ENCODE results near the gene TMC2. TPM values are rescaled to one million over a fixed set of nuclear protein-coding genes. Genes with fewer than 3 reads are reported as not detected.
A peak's percentile ranks its signal among the peaks of the same experiment; 100 is the strongest.

TMC2 gene
- polyA plus RNA-seq, 3 donors: not detected

- H3K36me3 Mint-ChIP-seq: no peaks in the 10 kb centered on the region
- Histone ChIP-seq H3K9ac (ENCODE audit: insufficient read depth, low read length, poor library complexity, severe bottlenecking) (no peak overlapping the region), H2AFZ (ENCODE audit: insufficient read depth, low read depth, low read length, poor library complexity, severe bottlenecking) (no peak overlapping the region), H3K4me1 (ENCODE audit: control insufficient read depth in 1 of 2, insufficient read depth in 2 of 2, low read length in 2 of 2) (no peaks in the 10 kb centered on the region), H3K27ac (ENCODE audit: low read depth in 1 of 2, low read length in 2 of 2) (no peak overlapping the region), H4K20me1 (ENCODE audit: insufficient read depth, low read length) (no peaks in the 10 kb centered on the region), H3K4me2 (replicated peaks; ENCODE audit: extremely low read depth, low read length, poor library complexity, severe bottlenecking) (no peak overlapping the region), H3K79me2 (ENCODE audit: insufficient read depth, low read length) (no peaks in the 10 kb centered on the region), H3K9me3 (replicated peaks in 1 of 2; ENCODE audit: control insufficient read depth in 1 of 2, insufficient read depth in 1 of 2, low read length in 2 of 2) (no peaks in the 10 kb centered on the region), H3K4me3 (replicated peaks in 1 of 3; ENCODE audit: low read depth in 2 of 3, low read length in 3 of 3) (no peak overlapping the region), H3K36me3 (replicated peaks in 1 of 2; ENCODE audit: control insufficient read depth in 1 of 2, insufficient read depth in 2 of 2, low read length in 2 of 2) (no peaks in the 10 kb centered on the region), H3K27me3 (ENCODE audit: control insufficient read depth in 2 of 2, insufficient read depth in 2 of 2, low read length in 2 of 2) (no peaks in the 10 kb centered on the region)
- H3K27me3 Mint-ChIP-seq (ENCODE audit: low read depth in 3 of 3): peaks cover 8 to 32% (median 11%) of the 10 kb centered on the region in 3 donors
- no peak overlapping the region for H3K27ac Mint-ChIP-seq
- no peak overlapping the region for H3K4me3 Mint-ChIP-seq
- peaks cover 0 to 13% (median 2%) of the 10 kb centered on the region in 7 donors for H3K9me3 Mint-ChIP-seq
- H3K4me1 Mint-ChIP-seq: no peaks in the 10 kb centered on the region
- intact Hi-C loops (cut with micrococcal nuclease): no loop called here
- no peak for DNase-seq
- WGBS (ENCODE audit: insufficient coverage): 0% methylated on average over 1 of the region's 2 CpGs
- TF ChIP-seq, protein P1, sequence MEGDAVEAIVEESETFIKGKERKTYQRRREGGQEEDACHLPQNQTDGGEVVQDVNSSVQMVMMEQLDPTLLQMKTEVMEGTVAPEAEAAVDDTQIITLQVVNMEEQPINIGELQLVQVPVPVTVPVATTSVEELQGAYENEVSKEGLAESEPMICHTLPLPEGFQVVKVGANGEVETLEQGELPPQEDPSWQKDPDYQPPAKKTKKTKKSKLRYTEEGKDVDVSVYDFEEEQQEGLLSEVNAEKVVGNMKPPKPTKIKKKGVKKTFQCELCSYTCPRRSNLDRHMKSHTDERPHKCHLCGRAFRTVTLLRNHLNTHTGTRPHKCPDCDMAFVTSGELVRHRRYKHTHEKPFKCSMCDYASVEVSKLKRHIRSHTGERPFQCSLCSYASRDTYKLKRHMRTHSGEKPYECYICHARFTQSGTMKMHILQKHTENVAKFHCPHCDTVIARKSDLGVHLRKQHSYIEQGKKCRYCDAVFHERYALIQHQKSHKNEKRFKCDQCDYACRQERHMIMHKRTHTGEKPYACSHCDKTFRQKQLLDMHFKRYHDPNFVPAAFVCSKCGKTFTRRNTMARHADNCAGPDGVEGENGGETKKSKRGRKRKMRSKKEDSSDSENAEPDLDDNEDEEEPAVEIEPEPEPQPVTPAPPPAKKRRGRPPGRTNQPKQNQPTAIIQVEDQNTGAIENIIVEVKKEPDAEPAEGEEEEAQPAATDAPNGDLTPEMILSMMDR (IDR thresholded peaks at IDR 0.05): no peak
These were observed 83.0 kb downstream of the TMC2 start for GRCh38 chr20:2619337-2619736.

DNA sequence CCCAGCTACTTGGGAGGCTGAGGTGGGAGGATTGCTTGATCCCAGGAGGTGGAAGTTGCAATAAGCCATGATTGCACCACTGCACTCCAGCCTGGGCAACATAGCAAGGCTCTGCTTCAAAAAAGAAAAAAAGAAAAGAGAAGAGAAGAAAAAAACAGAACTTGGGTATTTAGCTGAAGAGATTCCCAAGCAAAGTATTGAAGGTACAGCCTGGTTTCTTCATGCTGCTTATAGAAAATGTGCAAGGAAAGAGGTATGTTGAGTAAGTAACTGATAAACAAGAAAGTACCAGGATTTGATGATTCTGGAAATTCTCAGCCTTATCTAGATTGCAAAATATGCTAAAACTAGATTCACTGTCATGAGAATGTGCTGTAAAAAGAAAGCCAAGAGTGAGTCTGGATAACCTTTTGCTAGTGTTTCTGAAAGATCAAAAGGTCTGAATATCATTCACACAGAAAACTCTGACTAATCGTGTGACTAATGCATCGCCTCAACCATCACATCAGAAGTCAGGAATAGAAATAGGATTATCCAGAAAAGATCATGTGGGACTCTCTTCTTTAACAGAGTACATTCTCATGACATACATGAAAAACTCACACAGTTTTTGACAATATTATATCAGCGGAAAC lies 83.7 kb downstream of the TMC2 start:
- Histone ChIP-seq H3K79me2 (ENCODE audit: insufficient read depth, low read length) (no peaks in the 10 kb centered on the region), H3K4me2 (replicated peaks; ENCODE audit: extremely low read depth, low read length, poor library complexity, severe bottlenecking) (no peak overlapping the region), H3K4me1 (ENCODE audit: control insufficient read depth in 1 of 2, insufficient read depth in 2 of 2, low read length in 2 of 2) (no peaks in the 10 kb centered on the region), H3K9ac (ENCODE audit: insufficient read depth, low read length, poor library complexity, severe bottlenecking) (no peak overlapping the region), H4K20me1 (ENCODE audit: insufficient read depth, low read length) (no peaks in the 10 kb centered on the region), H3K36me3 (replicated peaks in 1 of 2; ENCODE audit: control insufficient read depth in 1 of 2, insufficient read depth in 2 of 2, low read length in 2 of 2) (no peaks in the 10 kb centered on the region), H3K27me3 (ENCODE audit: control insufficient read depth in 2 of 2, insufficient read depth in 2 of 2, low read length in 2 of 2) (no peaks in the 10 kb centered on the region), H3K4me3 (replicated peaks in 1 of 3; ENCODE audit: low read depth in 2 of 3, low read length in 3 of 3) (no peak overlapping the region), H3K9me3 (replicated peaks in 1 of 2; ENCODE audit: control insufficient read depth in 1 of 2, insufficient read depth in 1 of 2, low read length in 2 of 2) (no peaks in the 10 kb centered on the region), H2AFZ (ENCODE audit: insufficient read depth, low read depth, low read length, poor library complexity, severe bottlenecking) (no peak overlapping the region), H3K27ac (ENCODE audit: low read depth in 1 of 2, low read length in 2 of 2) (no peak overlapping the region)
- TF ChIP-seq, protein P1 (IDR thresholded peaks at IDR 0.05): no peak
- intact Hi-C loops (cut with micrococcal nuclease): no loop called here
- WGBS (ENCODE audit: insufficient coverage): no CpG with 5 or more reads among the region's 3 CpGs
- Mint-ChIP-seq H3K27ac (peak overlapping the region in 1 of 7 donors; percentile 3), H3K27me3 (ENCODE audit: low read depth in 3 of 3) (peaks cover 11 to 30% (median 11%) of the 10 kb centered on the region in 3 donors), H3K36me3 (no peaks in the 10 kb centered on the region), H3K4me1 (no peaks in the 10 kb centered on the region), H3K4me3 (peak overlapping the region in 1 of 2 donors; percentile 3), H3K9me3 (peaks cover 0 to 12% (median 3%) of the 10 kb centered on the region in 7 donors)
- DNase-seq: no peak
